ENCODE results near the gene NFATC1.

The NFATC1 gene

GRCh38 chr18:79459946-79460480 is 64.3 kb downstream of the NFATC1 start:
- no peak for TF ChIP-seq TAF1 (IDR thresholded peaks at IDR 0.05; ENCODE audit: borderline replicate concordance, insufficient read depth, low read length)
- TF ChIP-seq SIN3A (IDR thresholded peaks at IDR 0.05; ENCODE audit: borderline replicate concordance, insufficient read depth, low read length) = no peak
- no peak for TF ChIP-seq FOXP2 (optimal IDR thresholded peaks at IDR 0.05; ENCODE audit: borderline replicate concordance, extremely low read depth, extremely low read length, insufficient read depth)
- no peak for TF ChIP-seq REST (IDR thresholded peaks at IDR 0.05; ENCODE audit: insufficient read depth in 1 of 2, low read depth in 2 of 2, low read length in 2 of 2)
- TF ChIP-seq POLR2AphosphoS5 (IDR thresholded peaks at IDR 0.05; ENCODE audit: low read depth, low read length) = no peak

GRCh38 chr18:79460481-79461300 is 65.0 kb downstream of the NFATC1 start:
- TF ChIP-seq TAF1 (IDR thresholded peaks at IDR 0.05; ENCODE audit: borderline replicate concordance, insufficient read depth, low read length) (no peak), POLR2AphosphoS5 (IDR thresholded peaks at IDR 0.05; ENCODE audit: low read depth, low read length) (no peak), FOXP2 (optimal IDR thresholded peaks at IDR 0.05; ENCODE audit: borderline replicate concordance, extremely low read depth, extremely low read length, insufficient read depth) (no peak), REST (IDR thresholded peaks at IDR 0.05; ENCODE audit: insufficient read depth in 1 of 2, low read depth in 2 of 2, low read length in 2 of 2) (no peak), SIN3A (IDR thresholded peaks at IDR 0.05; ENCODE audit: borderline replicate concordance, insufficient read depth, low read length) (no peak)

GRCh38 chr18:79461627-79462026 is 65.9 kb downstream of the NFATC1 start:
- TF ChIP-seq REST (IDR thresholded peaks at IDR 0.05; ENCODE audit: insufficient read depth in 1 of 2, low read depth in 2 of 2, low read length in 2 of 2) (no peak), POLR2AphosphoS5 (IDR thresholded peaks at IDR 0.05; ENCODE audit: low read depth, low read length) (no peak), FOXP2 (optimal IDR thresholded peaks at IDR 0.05; ENCODE audit: borderline replicate concordance, extremely low read depth, extremely low read length, insufficient read depth) (no peak), SIN3A (IDR thresholded peaks at IDR 0.05; ENCODE audit: borderline replicate concordance, insufficient read depth, low read length) (no peak), TAF1 (IDR thresholded peaks at IDR 0.05; ENCODE audit: borderline replicate concordance, insufficient read depth, low read length) (no peak)

GRCh38 chr18:79463424-79463960 is 67.8 kb downstream of the NFATC1 start:
- TF ChIP-seq TAF1 (IDR thresholded peaks at IDR 0.05; ENCODE audit: borderline replicate concordance, insufficient read depth, low read length) (no peak), REST (IDR thresholded peaks at IDR 0.05; ENCODE audit: insufficient read depth in 1 of 2, low read depth in 2 of 2, low read length in 2 of 2) (no peak), FOXP2 (optimal IDR thresholded peaks at IDR 0.05; ENCODE audit: borderline replicate concordance, extremely low read depth, extremely low read length, insufficient read depth) (no peak), POLR2AphosphoS5 (IDR thresholded peaks at IDR 0.05; ENCODE audit: low read depth, low read length) (no peak), SIN3A (IDR thresholded peaks at IDR 0.05; ENCODE audit: borderline replicate concordance, insufficient read depth, low read length) (no peak)
